Glutamatergic neuron (in vitro differentiated cells): ENCODE results near the gene KRT27. TPM values are rescaled to one million over a fixed set of nuclear protein-coding genes. Genes with fewer than 3 reads are reported as not detected.
"Not testable (repeated sequence)": the region's sequence is repeated elsewhere in the genome, so short reads cannot be mapped to it uniquely, and the experiment has no call there.

Experiments
- DNase-seq: peaks from one replicate; pipeline ENCODE4 v3.0.0; 2022
- H3K27ac Mint-ChIP-seq: one replicate; pipeline ENCODE4 v1.8.0; 2020; ENCODE audit warnings: mild to moderate bottlenecking, mixed read lengths, inconsistent platforms; ENCODE audit not compliant: unreplicated experiment
- H3K27me3 Mint-ChIP-seq: one replicate; pipeline ENCODE4 v1.8.0; 2020; ENCODE audit warnings: mild to moderate bottlenecking, moderate library complexity, mixed read lengths, inconsistent platforms; ENCODE audit not compliant: unreplicated experiment
- H3K36me3 Mint-ChIP-seq: one replicate; pipeline ENCODE4 v1.8.0; 2020; ENCODE audit warnings: mild to moderate bottlenecking, mixed read lengths, inconsistent platforms; ENCODE audit not compliant: unreplicated experiment
- H3K4me1 Mint-ChIP-seq: one replicate; pipeline ENCODE4 v1.8.0; 2020; ENCODE audit warnings: mild to moderate bottlenecking, low read depth, mixed read lengths, inconsistent platforms; ENCODE audit not compliant: unreplicated experiment
- H3K4me3 Mint-ChIP-seq: one replicate; pipeline ENCODE4 v1.8.0; 2020; ENCODE audit warnings: mild to moderate bottlenecking, mixed read lengths, inconsistent platforms; ENCODE audit not compliant: unreplicated experiment
- H3K9me3 Mint-ChIP-seq: one replicate; pipeline ENCODE4 v1.8.0; 2020; ENCODE audit warnings: mild to moderate bottlenecking, moderate library complexity, mixed read lengths, inconsistent platforms; ENCODE audit not compliant: unreplicated experiment
- CTCF ChIP-seq: fragments of 200-600 bp; sonication (generic); IDR thresholded peaks from one replicate; pipeline ENCODE4 v1.5.0; 2021; ENCODE audit not compliant: partially characterized antibody, unreplicated experiment
- total RNA-seq: library from RNA; stranded (reverse); fragmentation: NEBNext Ultra II Directional; extraction: Animal tissue kit (Norgen Biotek cat#: 25700); gene quantifications from one replicate; pipeline ENCODE4 v1.2.1, GENCODE V29; 2021; ENCODE audit not compliant: unreplicated experiment

KRT27 gene
- total RNA-seq, 1 donor from 2014 or later, result not detected

- Mint-ChIP-seq H3K4me1 (peaks cover 2% of the 10 kb centered on the region), H3K27ac (no peak overlapping the region), H3K27me3 (no peaks in the 10 kb centered on the region), H3K36me3 (no peaks in the 10 kb centered on the region), H3K4me3 (peak overlapping the region; percentile 96), H3K9me3 (no peaks in the 10 kb centered on the region)
- no peak for TF ChIP-seq CTCF
- DNase-seq, result no peak
Measured at GRCh38 chr17:40817103-40817682, 34.8 kb upstream of the KRT27 start.

- no peak overlapping the region for H3K4me3 Mint-ChIP-seq
- H3K36me3 Mint-ChIP-seq, result no peaks in the 10 kb centered on the region
- H3K27ac Mint-ChIP-seq, result no peak overlapping the region
- H3K9me3 Mint-ChIP-seq, result no peaks in the 10 kb centered on the region
- H3K27me3 Mint-ChIP-seq, result no peaks in the 10 kb centered on the region
- no peak for TF ChIP-seq CTCF
- DNase-seq, result no peak
- peaks cover 2% of the 10 kb centered on the region for H3K4me1 Mint-ChIP-seq
Measured at GRCh38 chr17:40816569-40816968, 34.2 kb upstream of the KRT27 start.

- H3K27ac Mint-ChIP-seq, result no peak overlapping the region
- no peaks in the 10 kb centered on the region for H3K9me3 Mint-ChIP-seq
Measured at GRCh38 chr17:40815381-40815780, 33.0 kb upstream of the KRT27 start.

GRCh38 chr17:40814657-40815056, 32.3 kb upstream of the KRT27 start:
- DNase-seq, H3K27me3 Mint-ChIP-seq, H3K36me3 Mint-ChIP-seq, H3K4me3 Mint-ChIP-seq, H3K4me1 Mint-ChIP-seq, H3K27ac Mint-ChIP-seq, H3K9me3 Mint-ChIP-seq: not testable (repeated sequence)

More at GRCh38 chr17:40815381-40815780, 33.0 kb upstream of the KRT27 start:
- H3K27me3 Mint-ChIP-seq, result no peaks in the 10 kb centered on the region
- no peaks in the 10 kb centered on the region for H3K36me3 Mint-ChIP-seq
- H3K4me1 Mint-ChIP-seq, result peaks cover 2% of the 10 kb centered on the region
- no peak for DNase-seq
- H3K4me3 Mint-ChIP-seq, result no peak overlapping the region
- TF ChIP-seq CTCF, result no peak

GRCh38 chr17:40813804-40814203, 31.5 kb upstream of the KRT27 start:
- no peaks in the 10 kb centered on the region for H3K9me3 Mint-ChIP-seq
- H3K4me3 Mint-ChIP-seq, result no peak overlapping the region
- H3K36me3 Mint-ChIP-seq, result no peaks in the 10 kb centered on the region
- TF ChIP-seq CTCF, result no peak
- H3K27me3 Mint-ChIP-seq, result no peaks in the 10 kb centered on the region
- no peak for DNase-seq
- H3K27ac Mint-ChIP-seq, result no peak overlapping the region
- H3K4me1 Mint-ChIP-seq, result peaks cover 2% of the 10 kb centered on the region
